Peyer's patch (tissue), 4 donors: ENCODE results near the gene CLCF1. TPM values are rescaled to one million over a fixed set of nuclear protein-coding genes. Genes with fewer than 3 reads are reported as not detected.
"Not testable (repeated sequence)": the region's sequence is repeated elsewhere in the genome, so short reads cannot be mapped to it uniquely, and the experiment has no call there.

Experiments used
- DNase-seq, 3 donors: peaks; one replicate each; pipeline ENCODE4 v3.0.0-alpha.2; 2017 to 2019
- H3K27ac ChIP-seq, 4 donors: fragments of 200-600 bp; sonication (generic); one replicate each; pipeline ENCODE4 v1.5.1; 2016 to 2019
- H3K27me3 ChIP-seq, 2 donors: fragments of 200-600 bp; sonication (generic); one replicate each; pipeline ENCODE4 v1.5.1; 2019
- H3K36me3 ChIP-seq, 3 donors: fragments of 200-600 bp; sonication (generic); one replicate each; pipeline ENCODE4 v1.5.1; 2016 to 2019
- H3K4me1 ChIP-seq, 4 donors: fragments of 200-600 bp; sonication (generic); one replicate each; pipeline ENCODE4 v1.5.1; 2016 to 2019
- H3K4me3 ChIP-seq, 4 donors: fragments of 200-600 bp; sonication (generic); 1 replicate in 3 of 4; 2 replicates in 1 of 4; pipeline ENCODE4 v1.5.1; 2016 to 2019; ENCODE audit warnings: mild to moderate bottlenecking in 1 of 4
- H3K9me3 ChIP-seq, 4 donors: fragments of 200-600 bp; sonication (generic); one replicate each; pipeline ENCODE4 v1.5.1; 2016 to 2019; ENCODE audit warnings: mild to moderate bottlenecking in 1 of 4
- CTCF ChIP-seq, 6 experiments: fragments of 450-650 bp in 4 of 6; fragments of 200-600 bp in 2 of 6; sonication (generic) in 1 of 6; IDR thresholded peaks; one replicate each; pipeline ENCODE4 v1.5.1; 2017 to 2019; ENCODE audit warnings: antibody characterized with exemption in 6 of 6, mild to moderate bottlenecking in 3 of 6, moderate library complexity in 1 of 6
- POLR2A ChIP-seq, 2 donors: fragments of 450-650 bp; IDR thresholded peaks; one replicate each; pipeline ENCODE4 v1.5.1; 2017; ENCODE audit warnings: antibody characterized with exemption in 2 of 2, mild to moderate bottlenecking in 2 of 2, moderate library complexity in 2 of 2
- total RNA-seq, 4 donors: library from RNA; depleted of rRNA; stranded (reverse); fragments of >200 nt; gene quantifications; one replicate each; pipeline ENCODE4 v1.1.0, GENCODE V29; 2016

CLCF1 gene
- total RNA-seq, 4 donors from 2014 or later: 1.2 to 14.9 (median 7.5) TPM

GRCh38 chr11:67406420-67406968 lies 33.1 kb upstream of the CLCF1 start:
- peak in 2 of 3 donors; percentile 45 to 47 for DNase-seq
- Histone ChIP-seq H3K4me3 (peak overlapping the region in 1 of 4 donors; percentile 28), H3K4me1 (peaks cover 0 to 66% (median 50%) of the 10 kb centered on the region in 4 donors), H3K27ac (peak overlapping the region; percentile 8 to 91 (median 78)), H3K36me3 (no peaks in the 10 kb centered on the region), H3K27me3 (no peaks in the 10 kb centered on the region), H3K9me3 (no peaks in the 10 kb centered on the region)
- TF ChIP-seq POLR2A (IDR thresholded peaks at IDR 0.05) (no peak), CTCF (IDR thresholded peaks at IDR 0.05) (no peak)

- peak overlapping the region; percentile 70 to 96 (median 92) for H3K27ac ChIP-seq
- no peaks in the 10 kb centered on the region for H3K9me3 ChIP-seq
- peaks cover 0 to 60% (median 50%) of the 10 kb centered on the region in 4 donors for H3K4me1 ChIP-seq
- no peaks in the 10 kb centered on the region for H3K36me3 ChIP-seq
- H3K4me3 ChIP-seq: peak overlapping the region in 3 of 4 donors; percentile 50 to 70 (median 63)
- no peaks in the 10 kb centered on the region for H3K27me3 ChIP-seq
- no peak for DNase-seq
- TF ChIP-seq POLR2A (IDR thresholded peaks at IDR 0.05): no peak
- no peak for TF ChIP-seq CTCF (IDR thresholded peaks at IDR 0.05)
Observed at GRCh38 chr11:67405688-67406339, 32.4 kb upstream of the CLCF1 start.

- peak overlapping the region; percentile 67 to 96 (median 92) for H3K27ac ChIP-seq
- H3K9me3 ChIP-seq: no peaks in the 10 kb centered on the region
- DNase-seq: peak in 2 of 3 donors; percentile 47 to 64
- no peaks in the 10 kb centered on the region for H3K36me3 ChIP-seq
- no peaks in the 10 kb centered on the region for H3K27me3 ChIP-seq
- H3K4me1 ChIP-seq: peaks cover 0 to 60% (median 51%) of the 10 kb centered on the region in 4 donors
- H3K4me3 ChIP-seq: peak overlapping the region; percentile 48 to 70 (median 56)
- no peak for TF ChIP-seq POLR2A (IDR thresholded peaks at IDR 0.05)
- TF ChIP-seq CTCF (IDR thresholded peaks at IDR 0.05): no peak
Observed at GRCh38 chr11:67405196-67405567, 31.8 kb upstream of the CLCF1 start.

GRCh38 chr11:67404515-67405195 lies 31.3 kb upstream of the CLCF1 start:
- TF ChIP-seq POLR2A (IDR thresholded peaks at IDR 0.05) (no peak), CTCF (IDR thresholded peaks at IDR 0.05) (no peak)
- no peaks in the 10 kb centered on the region for H3K27me3 ChIP-seq
- H3K4me1 ChIP-seq: peaks cover 0 to 64% (median 52%) of the 10 kb centered on the region in 4 donors
- H3K9me3 ChIP-seq: no peaks in the 10 kb centered on the region
- H3K27ac ChIP-seq: peak overlapping the region; percentile 67 to 96 (median 92)
- peaks cover 0 to 3% (median 0%) of the 10 kb centered on the region in 3 donors for H3K36me3 ChIP-seq
- peak in 2 of 3 donors; percentile 78 to 80 for DNase-seq
- peak overlapping the region; percentile 48 to 70 (median 56) for H3K4me3 ChIP-seq

- H3K4me3 ChIP-seq: peak overlapping the region in 3 of 4 donors; percentile 50 to 70 (median 63)
- H3K36me3 ChIP-seq: peaks cover 0 to 18% (median 0%) of the 10 kb centered on the region in 3 donors
- H3K9me3 ChIP-seq, H3K27me3 ChIP-seq: not testable (repeated sequence)
- H3K4me1 ChIP-seq: peaks cover 0 to 53% (median 46%) of the 10 kb centered on the region in 4 donors
- peak overlapping the region; percentile 67 to 96 (median 92) for H3K27ac ChIP-seq
- peak in 1 of 3 donors; percentile 46 for DNase-seq
Observed at GRCh38 chr11:67403085-67403484, 29.7 kb upstream of the CLCF1 start.
